NCI-H2196 treated with DMSO at 0.1 percent for 48 hours (cell line): ENCODE results near the gene CDC42BPG.
"Not testable (repeated sequence)": the region's sequence is repeated elsewhere in the genome, so short reads cannot be mapped to it uniquely, and the experiment has no call there.

ENCODE experiments used
- DNase-seq: peaks from one replicate; lab custom pipeline; 2025; ENCODE audit not compliant: unreplicated experiment; lab: John Stamatoyannopoulos, UW

CDC42BPG gene

DNA sequence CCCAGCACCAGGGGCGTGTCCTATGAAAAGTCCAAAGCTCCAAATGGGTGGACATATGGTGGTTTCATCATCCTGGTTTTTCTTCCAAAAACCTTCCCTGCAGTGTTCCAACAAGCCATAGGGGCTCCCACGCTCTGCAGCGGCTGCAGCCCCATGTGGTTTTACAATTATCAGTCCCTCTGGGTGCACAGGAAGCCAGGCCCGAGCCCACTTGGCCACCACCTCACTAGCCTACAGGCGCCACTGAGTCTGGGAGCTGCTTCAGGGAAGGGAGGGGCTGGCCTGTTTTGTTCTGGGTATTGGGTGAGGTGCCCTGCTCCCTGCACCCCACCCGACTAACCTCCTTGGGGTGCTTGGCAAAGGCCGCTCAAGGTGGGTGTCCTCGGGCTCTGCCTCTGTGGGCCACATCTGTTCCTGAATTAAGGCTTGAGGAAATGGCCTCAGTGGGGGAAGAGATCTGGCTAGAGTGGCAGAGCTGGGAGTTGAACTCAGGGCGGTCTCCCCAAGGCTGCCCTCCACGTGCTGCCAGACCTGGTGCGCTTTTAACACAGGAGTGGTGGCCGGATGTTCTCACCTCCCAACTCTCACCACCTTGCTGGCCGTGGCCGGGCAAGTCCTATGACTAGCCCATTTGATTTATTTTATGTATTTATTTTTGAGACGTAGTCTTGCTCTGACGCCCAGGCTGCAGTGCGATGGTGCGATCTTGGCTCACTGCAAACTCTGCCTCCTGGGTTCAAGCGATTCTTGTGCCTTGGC, 5.3 kb upstream of the CDC42BPG start:
- no peak for DNase-seq

DNA sequence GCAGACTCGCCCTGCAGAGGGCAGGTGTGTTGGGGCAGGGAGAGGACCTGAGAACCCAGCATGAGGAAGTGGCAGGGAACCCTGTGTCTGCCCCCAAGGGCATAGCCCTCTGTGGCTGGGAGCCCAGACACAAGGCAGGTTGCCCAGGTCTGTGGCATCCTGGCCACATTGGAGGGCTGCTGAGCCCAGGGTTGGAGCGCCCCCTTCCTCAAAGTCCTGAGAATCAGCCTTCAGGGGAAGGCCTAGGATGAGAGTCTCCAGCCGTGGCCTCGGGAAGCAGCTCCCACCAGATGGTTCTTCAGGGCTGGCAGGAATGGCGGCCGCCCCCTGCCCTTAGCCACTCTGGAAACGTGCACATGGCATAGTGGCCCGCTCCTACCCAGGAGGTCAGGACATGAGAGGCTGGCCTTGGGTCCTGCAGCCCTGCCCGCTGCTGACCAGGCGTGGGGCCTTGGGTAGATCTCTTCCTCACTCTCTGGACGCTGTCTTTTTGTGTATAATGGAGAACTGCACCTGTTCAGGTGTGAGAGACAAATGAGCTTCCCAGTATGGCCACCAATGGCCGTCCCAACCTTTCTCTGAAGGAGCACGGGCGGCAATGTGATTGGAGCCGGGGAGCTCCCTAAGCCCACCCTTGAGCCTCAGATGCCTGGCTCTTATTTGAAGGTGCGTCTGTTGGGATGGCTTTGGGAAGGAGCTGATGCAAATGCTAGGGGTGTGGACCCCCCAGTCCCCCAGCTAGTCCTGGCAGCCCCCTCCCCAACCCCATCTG, 4.6 kb upstream of the CDC42BPG start:
- DNase-seq = peak; percentile 41

DNA sequence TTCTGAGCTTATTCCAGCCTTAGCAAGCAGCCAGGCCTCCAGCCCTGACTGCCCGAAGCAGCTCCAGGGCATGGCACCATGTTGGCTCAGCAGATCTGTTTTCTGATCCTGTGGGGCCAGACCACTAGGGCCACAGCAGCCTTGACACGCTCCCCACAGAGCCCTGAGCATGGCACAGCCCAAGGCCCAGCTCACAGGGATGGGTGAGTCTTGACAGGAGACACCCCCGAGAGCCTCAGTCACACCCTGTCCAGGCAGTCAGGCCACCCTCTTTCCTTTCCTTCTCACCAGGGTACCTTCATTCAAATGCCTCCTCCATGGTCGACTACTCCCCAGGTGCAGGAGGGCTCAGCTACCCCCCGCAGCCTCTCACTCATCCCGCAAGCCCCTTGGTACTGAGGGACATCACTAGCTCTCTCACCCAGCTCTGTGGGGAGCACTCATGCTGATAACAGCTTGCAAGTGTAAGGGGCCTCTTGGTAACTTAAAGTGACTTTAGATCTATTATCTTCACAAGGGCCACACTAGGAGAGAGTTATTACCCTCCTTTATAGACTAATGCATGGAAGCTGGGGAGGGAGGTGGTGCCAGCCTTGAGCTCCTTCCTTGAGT, 3.9 kb upstream of the CDC42BPG start:
- DNase-seq = no peak

DNA sequence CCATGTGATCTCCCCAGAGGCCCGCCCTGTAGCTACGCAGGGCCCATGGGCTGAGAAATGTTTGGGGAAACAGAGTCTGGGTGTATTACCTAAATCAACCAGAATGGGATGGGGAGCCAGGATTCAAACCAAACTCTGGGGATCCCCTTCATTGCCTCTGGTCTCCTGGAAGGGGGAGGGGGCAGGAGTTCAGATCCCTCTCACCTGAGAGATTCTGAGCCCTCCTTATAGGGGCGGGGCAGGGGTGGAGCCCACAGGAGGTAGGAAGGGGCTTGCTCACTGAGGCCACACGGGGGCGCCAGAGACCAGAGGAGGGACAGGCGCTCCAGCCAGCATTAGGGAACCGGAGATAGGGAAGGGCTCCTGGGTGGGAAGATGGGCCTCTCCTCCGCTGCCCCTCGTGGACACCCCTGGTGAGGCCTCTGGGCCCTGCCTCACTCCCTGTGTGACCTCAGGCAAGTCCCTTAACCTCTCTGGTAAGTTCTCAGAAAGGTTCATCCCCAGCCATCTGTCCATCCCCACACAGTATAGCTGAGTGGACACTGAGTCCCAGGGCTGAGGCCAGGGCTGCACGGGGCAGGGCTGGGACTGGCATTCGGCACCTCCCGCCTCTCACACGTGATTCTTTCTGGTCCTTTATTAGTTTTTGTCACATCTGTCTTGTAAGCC, 2.7 kb upstream of the CDC42BPG start:
- DNase-seq = peak; percentile 92

DNA sequence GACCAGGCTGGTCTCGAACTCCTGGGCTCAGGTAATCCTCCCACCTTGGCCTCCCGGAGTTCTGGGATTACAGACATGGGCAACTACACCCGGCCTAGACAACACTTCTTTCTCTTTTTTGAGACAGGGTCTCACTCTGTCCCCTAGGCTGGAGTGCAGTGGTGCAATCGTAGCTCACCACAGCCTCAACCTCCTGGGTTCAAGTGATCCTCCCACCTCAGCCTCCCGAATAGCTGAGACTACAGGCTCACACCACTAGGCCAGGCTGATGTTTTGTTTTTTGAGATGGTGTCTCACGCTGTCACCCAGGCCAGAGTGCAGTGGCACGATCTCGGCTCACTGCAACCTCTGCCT, 1.3 kb upstream of the CDC42BPG start:
- DNase-seq = not testable (repeated sequence)

DNA sequence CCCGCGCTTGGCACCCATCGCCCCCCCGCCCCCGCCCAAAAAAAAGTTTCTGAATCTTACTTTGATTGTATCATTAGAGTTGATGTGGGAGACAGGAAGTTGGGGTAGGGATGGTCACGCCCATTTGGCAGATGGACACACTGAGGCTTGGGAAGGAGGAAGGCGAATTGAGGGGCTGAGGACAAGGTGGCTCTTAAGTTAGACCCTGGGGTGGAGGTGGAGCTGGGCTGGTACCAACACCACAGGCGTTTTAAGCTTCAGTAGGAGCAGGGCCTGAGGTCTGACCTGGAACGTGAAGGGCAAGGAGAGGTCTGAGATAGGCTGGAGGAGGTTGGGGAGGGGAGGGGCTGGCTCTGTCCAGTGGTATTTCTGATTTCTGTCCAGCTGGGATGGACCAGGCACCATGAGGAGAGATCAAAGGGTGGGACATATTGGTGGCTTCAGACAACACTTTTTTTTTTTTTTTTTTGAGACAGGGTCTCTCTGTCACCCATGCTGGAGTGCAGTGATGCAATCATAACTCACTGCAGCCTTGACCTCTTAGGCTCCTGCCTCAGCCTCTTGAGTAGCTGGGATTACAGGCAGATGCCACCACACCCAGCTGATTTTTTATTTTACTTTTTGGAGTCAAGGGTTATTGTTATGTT, 799 bp upstream of the CDC42BPG start:
- no peak for DNase-seq

DNA sequence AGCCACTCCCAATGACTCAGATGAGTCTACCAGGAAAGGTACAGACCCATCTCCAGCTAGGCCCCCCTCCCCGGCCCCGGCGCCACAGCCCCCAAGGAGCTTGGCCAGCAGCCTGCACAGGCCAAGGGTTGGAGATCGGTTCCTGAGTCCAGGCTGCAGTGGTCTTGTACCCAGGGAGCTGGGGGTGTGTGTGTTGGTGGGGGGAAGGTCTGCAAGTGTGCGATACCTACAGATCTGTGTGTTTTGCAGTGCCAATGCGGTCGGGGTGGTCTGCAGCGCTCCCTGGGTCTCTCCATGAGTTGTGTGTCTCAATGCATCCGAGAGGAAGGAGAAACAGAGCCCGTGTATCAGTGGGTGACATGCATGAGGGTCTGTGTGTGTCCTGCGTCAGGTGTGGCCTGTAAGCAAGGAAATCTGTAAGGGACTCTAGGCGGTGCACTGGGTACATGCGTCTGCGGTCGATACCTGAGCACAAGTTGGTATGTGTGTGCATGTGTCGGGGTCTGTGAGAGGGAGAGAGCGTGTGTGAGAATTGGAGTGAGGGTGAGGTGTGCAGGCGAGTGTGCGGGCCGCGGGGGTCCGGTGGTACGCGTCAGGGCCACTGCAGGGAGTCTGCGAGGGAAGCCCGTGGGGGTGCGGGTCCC, 645 bp downstream of the CDC42BPG start:
- no peak for DNase-seq

DNA sequence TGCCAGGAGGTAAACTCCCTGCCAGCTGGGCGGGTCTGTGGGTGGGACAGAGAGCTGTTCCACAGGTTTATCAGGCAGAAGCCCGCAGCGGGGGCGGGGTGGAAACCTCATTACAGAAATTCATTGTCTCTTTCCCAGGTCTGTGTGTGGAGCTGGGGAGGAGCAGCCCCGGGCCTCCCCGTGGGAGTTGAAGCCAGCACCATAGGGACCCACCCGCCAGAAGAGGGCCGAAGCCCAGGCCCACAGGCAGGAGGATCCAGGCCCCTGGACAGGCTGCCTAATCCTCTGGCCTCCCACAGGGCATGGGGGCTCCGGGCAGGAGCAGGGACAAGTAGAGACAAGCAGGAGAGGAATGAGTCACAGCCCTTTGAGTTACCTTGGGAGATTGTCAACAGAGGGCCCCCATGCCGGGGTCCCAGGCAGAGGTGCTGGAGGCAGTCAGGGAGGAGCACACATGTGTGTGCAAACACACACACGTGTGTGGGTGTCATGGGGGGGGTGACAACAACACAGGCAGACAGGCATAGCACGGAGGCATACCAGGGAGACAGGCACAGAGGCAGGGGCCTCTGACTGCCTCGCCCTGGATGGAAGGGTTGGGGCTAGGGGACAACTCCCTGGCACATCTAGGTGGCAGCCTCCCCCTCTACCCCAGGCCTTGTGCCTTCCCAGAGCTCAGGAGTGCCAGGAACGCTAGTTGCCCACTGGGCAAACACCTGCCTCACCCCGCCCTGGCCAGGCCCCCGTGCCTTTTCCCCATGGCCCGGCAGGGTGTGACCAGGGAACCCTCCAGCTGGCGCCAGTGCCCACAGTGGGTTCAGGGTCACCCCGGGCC, 1.4 kb downstream of the CDC42BPG start:
- DNase-seq = no peak

DNA sequence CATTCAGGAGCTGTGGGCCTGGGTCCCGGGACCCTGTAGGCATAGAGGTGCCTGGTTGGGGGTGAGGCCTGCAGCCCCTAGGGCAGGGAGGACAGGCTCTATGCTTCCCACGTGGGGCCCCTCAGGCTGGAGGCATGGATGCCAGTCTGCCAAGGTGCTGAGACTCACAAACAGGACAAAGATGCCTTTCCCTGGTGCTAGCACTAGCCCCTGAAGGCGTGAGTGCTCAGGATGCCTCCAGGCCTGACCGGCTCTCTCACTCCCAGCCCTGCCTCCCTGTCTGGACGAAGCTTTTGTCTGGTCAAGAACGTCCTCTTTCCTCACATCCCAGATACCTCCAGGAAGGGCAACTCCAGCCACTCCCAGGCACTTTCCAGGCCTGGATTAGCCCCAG, 2.1 kb downstream of the CDC42BPG start:
- DNase-seq = no peak

DNA sequence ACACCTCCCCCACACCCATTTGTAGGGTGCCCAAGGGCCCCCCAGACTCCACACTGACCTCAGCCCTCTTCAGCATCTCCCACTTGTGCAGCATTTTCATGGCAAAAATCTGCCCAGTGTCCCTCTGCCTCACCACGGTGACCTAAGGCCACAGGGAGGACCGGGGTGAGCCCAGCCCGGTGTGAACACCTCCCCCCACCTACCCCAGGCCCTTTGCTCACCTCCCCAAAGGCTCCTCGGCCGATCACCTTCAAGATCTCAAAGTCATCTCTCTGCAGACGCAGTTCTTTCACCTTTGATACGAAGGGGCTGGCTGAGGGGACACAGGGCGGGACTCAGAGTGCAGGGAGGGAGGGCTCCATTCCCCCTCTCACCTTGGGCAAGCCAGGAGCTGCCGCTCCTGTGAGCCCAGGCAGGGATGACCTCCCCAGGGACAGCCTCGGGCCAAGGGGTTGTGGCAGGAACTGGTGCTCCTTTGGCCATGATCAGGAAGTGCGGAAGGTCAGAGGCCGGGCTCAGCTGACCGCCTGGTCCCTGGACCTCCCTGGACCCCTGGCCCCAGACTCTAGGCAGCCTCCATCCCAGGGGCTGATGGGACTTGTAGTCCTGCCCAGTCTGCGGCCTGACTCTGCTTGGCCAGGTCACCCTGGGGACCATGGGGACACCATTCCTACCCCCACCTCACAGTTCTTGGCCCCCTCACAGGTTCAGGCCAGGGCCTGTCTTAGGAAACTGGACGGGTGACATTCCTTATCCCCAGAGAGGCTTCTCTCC, 2.7 kb downstream of the CDC42BPG start:
- DNase-seq = no peak

DNA sequence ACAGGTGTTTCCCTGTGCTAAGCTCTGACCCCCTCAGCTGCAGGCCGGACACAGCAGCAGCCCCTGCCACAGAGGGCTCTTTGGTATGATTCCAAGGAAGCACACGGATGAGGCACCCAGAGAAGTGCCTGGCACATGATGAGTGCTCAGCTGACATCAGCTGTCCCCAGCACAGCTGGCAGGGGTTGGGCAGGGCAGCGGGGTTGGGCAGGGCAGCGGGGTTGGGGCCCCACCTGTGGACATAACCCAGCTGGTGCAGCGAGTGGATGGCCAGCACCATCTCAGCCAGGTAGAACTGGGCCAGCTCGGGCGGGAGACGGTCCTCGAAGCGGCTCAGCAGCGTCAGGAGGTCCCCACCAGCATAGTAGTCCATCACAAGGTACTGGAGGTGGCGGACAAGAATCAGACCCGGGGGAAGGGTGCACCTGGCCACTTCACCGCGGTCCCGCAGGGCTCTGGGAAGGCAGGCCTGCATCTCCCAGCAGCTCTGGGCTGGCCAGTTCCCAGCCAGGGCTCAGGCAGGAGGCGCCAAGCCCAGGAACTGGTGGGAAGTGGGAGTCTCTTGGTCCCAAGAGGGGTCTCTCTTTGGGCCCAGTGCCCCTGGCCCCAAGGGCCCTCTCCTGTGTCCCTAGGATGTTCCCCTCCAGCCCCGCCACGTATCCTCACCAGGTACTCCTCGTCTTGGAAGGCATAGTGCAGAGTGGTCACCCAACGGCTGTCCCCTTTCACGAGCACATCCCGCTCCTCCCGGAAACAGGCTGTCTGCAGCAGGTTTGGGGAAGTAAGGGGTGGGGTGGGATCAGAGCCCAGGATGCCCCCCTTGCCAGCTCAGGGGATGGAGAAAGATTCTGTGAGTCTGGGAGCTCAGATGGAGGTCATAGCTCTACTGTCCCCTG, 4.3 kb downstream of the CDC42BPG start:
- no peak for DNase-seq

DNA sequence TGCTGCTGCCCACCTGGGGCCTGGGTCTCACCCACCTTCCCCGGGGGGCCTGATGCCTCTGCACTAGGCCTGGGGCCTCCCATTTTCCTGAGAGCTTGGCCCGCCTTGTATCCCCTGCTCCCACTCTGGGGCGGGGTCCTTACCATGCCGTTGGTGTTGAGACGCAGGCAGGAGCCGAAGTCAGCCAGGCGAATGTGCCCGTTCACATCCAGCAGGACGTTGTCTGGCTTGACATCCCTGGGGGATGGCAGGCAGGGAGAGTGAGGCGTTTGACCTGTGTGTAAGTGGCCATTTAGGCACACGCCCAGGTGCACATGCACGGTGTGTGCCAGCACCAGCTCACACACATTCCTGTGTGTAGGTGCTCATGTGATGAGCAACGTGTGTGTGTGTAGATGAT, 5.1 kb downstream of the CDC42BPG start:
- DNase-seq = no peak

DNA sequence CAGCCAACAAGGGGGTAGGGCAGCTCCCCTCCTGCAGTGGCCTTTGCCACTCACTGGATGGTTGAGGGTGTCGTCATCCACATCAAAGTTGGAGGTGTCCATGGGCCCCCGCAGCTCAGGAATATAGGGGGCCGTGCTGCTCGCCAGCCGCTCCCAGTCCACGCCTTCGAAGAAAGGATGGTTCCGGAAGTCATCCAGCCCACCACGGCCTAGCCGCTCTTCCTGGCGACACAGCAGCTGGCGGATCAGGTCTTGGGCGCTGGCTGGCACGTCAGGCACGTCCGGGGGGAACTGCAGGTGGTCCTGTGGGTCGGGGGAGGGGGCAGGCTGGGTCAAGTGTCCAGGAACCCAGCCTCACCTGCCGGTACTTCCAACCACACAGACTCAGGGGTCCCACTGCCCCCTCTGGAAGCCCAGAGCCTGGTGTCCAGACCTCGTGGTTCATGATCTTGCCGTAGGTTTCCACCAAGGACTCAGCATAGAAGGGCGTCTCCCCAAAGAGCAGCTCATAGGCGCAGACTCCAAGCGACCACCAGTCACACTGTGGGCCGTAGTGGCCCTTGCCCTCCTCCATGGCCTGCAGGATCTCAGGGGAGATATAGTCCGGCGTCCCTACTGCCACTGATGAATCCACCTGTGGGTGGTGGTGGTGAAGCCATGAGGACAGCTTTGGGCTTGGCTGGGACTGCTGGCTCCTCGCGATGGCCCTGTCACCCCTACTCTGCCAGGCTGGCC, 5.7 kb downstream of the CDC42BPG start:
- DNase-seq = no peak

DNA sequence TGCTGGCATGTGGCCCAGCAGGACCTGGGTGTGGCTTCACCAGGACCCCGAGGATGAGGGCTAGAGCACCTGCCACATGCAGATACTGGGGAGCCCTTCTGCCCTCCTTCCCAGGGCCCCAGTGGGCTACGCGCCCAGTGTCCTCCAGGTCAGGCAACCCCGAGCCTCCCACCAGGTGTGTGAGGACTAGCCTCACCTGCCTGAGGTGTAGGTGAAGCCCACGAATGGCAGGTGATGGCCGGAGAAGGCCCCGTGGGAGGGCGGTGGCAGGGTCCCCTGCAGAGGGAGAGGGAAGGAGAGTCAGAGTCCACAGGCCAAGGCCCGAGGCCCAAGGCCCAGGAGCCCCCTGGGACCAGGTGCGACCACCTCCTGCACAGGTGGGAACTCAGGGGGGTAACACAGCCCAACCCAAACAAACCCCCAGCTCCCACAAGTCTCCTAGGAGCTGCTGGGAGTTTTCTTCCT, 6.5 kb downstream of the CDC42BPG start:
- DNase-seq = no peak

DNA sequence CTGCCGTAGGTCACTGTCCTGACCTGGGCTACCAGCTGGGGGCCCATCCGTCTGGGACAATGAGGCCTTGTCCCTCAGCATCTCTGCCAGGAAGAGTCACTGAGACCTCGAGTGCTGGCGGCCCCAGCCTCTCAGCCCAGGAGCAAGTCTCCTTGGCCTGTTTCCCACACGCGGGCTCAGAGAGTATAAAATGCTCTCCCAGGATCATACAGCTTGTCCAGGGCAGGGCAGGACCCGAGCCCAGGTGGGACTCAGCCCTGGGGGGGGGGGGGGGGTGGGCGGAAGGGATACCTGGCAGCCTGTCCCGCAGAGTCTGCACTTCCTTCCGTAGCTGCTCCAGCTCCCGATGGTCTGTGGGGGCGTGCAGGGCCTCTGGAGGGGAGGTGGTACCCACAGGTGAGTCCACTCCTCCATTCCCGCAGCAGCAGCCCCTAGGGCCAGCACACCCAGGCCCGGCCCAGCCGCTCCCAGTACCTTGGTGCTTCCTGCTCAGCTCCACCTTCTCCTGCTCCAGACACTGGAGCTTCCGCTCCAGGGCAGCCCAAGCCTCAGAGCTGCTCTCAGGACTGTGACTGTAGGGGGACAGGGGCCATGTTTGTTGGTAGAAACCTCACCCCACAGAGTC, 7.9 kb downstream of the CDC42BPG start:
- no peak for DNase-seq

DNA sequence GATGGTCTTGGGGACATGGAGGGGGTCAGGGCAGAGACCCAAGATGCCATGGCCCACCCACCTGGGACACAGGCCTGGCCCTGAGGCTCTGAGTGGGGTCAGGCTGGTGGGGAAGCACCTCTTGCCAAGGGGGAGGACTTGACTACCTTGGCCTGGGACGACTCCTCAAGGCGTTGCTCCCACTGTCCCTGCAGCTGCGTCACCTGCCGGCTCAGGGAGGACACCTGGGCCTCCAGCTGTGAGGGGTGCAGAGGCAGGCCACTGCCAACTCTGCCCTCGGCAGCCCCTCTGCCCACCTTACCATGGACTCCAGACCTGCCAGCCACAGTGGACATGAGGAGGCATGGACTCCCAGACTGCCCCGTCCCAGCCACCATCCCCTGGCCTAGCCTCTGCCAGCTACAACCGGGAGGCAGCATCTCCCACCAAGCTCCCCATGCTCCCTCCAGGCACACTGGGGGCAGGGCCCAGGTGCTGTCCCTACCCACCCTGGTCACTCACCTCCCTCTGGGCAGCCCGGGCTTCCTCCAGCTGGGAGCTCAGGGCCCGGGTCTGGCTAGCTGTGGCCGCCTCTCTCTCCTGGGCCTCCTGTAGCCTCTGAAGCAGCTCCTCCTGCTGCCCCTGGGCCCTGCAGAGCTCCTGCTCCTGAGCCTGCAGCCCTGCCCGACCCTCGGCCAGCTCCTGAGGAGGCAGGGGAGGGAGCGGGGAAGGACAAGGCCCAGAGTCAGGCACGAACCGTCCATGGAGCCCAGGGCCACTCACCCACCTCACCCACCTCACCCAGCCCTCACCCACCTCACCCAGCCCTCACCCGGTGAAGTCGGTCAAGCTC, 8.6 kb downstream of the CDC42BPG start:
- DNase-seq = no peak
